Muscle layer of duodenum (tissue), 2 donors: ENCODE results near the gene NFKBIB.
A peak's percentile ranks its signal among the peaks of the same experiment; 100 is the strongest.

Experiments used
- H3K27ac ChIP-seq: one replicate; pipeline ENCODE4 v1.7.0; 2013; ENCODE audit warnings: mild to moderate bottlenecking, low read length
- H3K27me3 ChIP-seq: one replicate; pipeline ENCODE4 v1.7.0; 2013; ENCODE audit warnings: low read depth, mild to moderate bottlenecking, control low read depth, low read length
- H3K36me3 ChIP-seq, 2 donors: one replicate each; pipeline ENCODE4 v1.7.0; 2013; ENCODE audit warnings: low read length in 2 of 2, control low read depth in 1 of 2, mild to moderate bottlenecking in 1 of 2; ENCODE audit not compliant: insufficient read depth in 2 of 2, control insufficient read depth in 1 of 2
- H3K4me1 ChIP-seq, 2 donors: one replicate each; pipeline ENCODE4 v1.7.0; 2013; ENCODE audit warnings: low read length in 2 of 2, mild to moderate bottlenecking in 2 of 2, control low read depth in 1 of 2, moderate library complexity in 1 of 2; ENCODE audit not compliant: insufficient read depth in 2 of 2, control insufficient read depth in 1 of 2
- H3K4me3 ChIP-seq, 2 donors: one replicate each; pipeline ENCODE4 v1.7.0; 2013; ENCODE audit warnings: low read length in 2 of 2, low read depth in 1 of 2, mild to moderate bottlenecking in 1 of 2
- H3K9me3 ChIP-seq, 2 donors: one replicate each; pipeline ENCODE4 v1.7.0; 2013; ENCODE audit warnings: low read length in 2 of 2, control low read depth in 1 of 2, mild to moderate bottlenecking in 1 of 2; ENCODE audit not compliant: control insufficient read depth in 1 of 2
- donor health status: healthy.

Gene NFKBIB

GRCh38 chr19:38920602-38921419 lies 21.0 kb downstream of the NFKBIB start:
- Histone ChIP-seq H3K27ac (no peak overlapping the region), H3K36me3 (peaks cover 13 to 28% of the 10 kb centered on the region in 2 donors)

DNA sequence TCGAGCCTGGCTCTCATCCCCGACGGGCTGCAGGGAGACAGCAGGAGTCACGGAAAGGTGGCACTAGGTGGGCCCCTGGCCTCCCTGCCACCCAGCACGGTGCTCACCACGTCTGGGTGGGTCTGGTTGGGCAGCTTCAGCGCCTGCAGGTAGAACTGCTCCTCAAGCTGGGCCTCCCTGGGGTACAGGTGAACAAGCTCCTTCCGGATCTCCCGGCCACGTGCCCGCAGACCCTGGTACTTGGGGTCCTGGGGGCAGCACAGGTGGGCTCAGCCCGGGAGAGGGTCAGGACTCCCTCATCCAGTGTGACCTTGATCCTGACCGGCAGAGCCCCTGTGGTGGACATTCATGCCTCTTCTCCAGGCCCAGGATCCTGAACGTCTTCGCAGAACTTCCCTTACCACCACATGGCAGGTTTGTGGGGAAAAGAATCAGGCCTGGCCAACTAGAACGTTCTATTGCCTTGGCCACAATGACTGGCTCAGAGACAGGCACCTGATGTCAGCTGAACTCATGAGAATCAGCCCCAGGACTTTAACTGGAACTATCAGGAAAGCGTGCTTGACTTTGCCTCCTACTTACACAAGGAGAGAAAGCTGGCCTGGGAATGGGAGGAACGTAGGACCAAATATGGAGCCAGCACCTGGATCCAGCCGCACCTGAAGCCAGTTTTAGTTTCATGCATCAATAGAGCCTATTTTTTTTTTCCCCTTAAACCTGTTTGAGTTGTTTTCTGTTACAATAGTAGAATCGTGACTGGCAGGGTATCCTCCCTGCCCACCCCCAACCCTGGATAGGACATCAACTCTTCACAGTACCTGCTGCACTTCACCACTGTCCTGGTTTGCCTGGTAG lies 21.9 kb downstream of the NFKBIB start:
- Histone ChIP-seq H3K36me3 (peaks cover 13 to 28% of the 10 kb centered on the region in 2 donors), H3K27me3 (no peaks in the 10 kb centered on the region), H3K9me3 (no peaks in the 10 kb centered on the region), H3K4me1 (no peaks in the 10 kb centered on the region), H3K4me3 (no peak overlapping the region), H3K27ac (no peak overlapping the region)

More at GRCh38 chr19:38920602-38921419, 21.0 kb downstream of the NFKBIB start:
- Histone ChIP-seq H3K4me3 (no peak overlapping the region), H3K4me1 (no peaks in the 10 kb centered on the region), H3K27me3 (no peaks in the 10 kb centered on the region), H3K9me3 (no peaks in the 10 kb centered on the region)

DNA sequence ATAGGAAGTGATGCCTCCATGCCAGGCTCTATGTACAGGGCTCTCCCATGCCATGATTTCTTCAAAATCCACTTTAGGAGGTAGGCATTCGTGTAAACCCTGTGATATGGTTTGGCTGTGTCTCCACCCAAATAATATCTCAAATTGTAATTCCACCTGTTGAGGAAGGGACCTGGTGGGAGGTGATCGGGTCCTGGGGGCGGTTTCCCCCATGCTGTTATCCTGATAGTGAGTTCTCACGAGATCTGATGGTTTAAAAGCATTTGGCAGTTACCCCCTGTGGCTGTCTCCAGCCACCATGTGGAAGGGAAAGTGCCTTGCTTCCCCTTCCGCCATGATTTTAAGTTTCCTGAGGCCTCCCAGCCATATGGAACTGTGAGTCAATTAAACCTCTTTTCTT lies 22.7 kb downstream of the NFKBIB start:
- Histone ChIP-seq H3K36me3 (peaks cover 13 to 28% of the 10 kb centered on the region in 2 donors), H3K27ac (no peak overlapping the region), H3K9me3 (no peaks in the 10 kb centered on the region), H3K27me3 (no peaks in the 10 kb centered on the region), H3K4me1 (no peaks in the 10 kb centered on the region), H3K4me3 (no peak overlapping the region)

GRCh38 chr19:38924388-38924787 lies 24.6 kb downstream of the NFKBIB start:
- Histone ChIP-seq H3K36me3 (peaks cover 13 to 28% of the 10 kb centered on the region in 2 donors), H3K27ac (no peak overlapping the region)

GRCh38 chr19:38928391-38929001 lies 28.7 kb downstream of the NFKBIB start:
- peaks cover 12 to 31% of the 10 kb centered on the region in 2 donors for H3K36me3 ChIP-seq

More at GRCh38 chr19:38924388-38924787, 24.6 kb downstream of the NFKBIB start:
- no peaks in the 10 kb centered on the region for H3K9me3 ChIP-seq
- peaks cover 0 to 2% of the 10 kb centered on the region in 2 donors for H3K4me1 ChIP-seq
- no peak overlapping the region for H3K4me3 ChIP-seq
- no peaks in the 10 kb centered on the region for H3K27me3 ChIP-seq

DNA sequence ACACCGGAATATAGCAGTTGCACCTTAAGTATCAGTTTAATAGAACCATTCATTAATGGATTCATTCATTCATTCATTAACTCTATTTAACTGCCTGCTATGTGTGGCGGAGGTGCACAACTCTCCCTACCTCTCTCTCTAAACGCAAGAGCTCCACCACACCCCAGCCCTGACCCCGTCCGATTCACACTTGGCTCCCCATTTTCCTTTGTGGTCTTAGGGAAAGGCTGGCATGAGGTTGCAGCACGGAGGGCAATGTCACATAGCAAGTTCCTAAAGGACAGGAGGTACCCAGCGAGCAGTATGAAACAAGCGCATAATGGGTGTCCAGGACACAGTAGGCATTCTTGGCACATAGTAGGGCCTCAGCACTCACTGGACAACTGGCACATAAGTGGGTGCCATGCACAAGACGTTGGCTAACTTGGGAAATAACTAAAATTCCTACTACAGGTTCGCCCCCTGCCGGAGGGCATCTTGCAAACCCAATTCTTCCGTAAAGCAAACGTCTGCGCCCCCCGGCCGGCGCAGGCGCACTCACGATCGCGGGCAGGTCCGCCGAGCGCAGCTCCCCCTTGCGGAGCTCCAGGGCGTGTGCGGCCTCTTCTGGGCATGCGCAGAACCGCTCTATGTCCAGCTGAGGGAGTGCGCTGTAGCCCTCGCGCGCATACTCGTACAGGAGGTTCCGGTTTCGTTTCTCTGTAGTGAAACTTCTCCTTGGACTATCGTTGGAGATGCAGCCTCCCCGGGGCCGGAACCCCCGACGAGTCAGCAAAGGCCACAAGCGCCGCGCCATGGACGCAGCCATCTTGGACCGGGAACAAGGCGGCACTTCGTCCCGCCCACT lies 30.4 kb downstream of the NFKBIB start, which contains the start of gene SARS2:
Gene SARS2, minus strand, starts transcription at position 835 of the 847 bp plus-strand sequence. Its CDS starts 27 bp downstream, at position 808.
- no peaks in the 10 kb centered on the region for H3K27me3 ChIP-seq
- H3K4me1 ChIP-seq = peaks cover 0 to 23% of the 10 kb centered on the region in 2 donors
- peak within 1 kb of the TSS; percentile 95 for H3K27ac ChIP-seq
- H3K36me3 ChIP-seq = peaks cover 3 to 27% of the 10 kb centered on the region in 2 donors
- H3K4me3 ChIP-seq = peak within 1 kb of the TSS; percentile 94 to 97
- no peaks in the 10 kb centered on the region for H3K9me3 ChIP-seq

More at GRCh38 chr19:38928391-38929001, 28.7 kb downstream of the NFKBIB start:
- H3K4me3 ChIP-seq = no peak overlapping the region
- no peak overlapping the region for H3K27ac ChIP-seq
- peaks cover 0 to 23% of the 10 kb centered on the region in 2 donors for H3K4me1 ChIP-seq
- H3K27me3 ChIP-seq = no peaks in the 10 kb centered on the region
- H3K9me3 ChIP-seq = no peaks in the 10 kb centered on the region

- Histone ChIP-seq H3K4me1 (peaks cover 0 to 23% of the 10 kb centered on the region in 2 donors), H3K36me3 (peaks cover 3 to 22% of the 10 kb centered on the region in 2 donors)
These were observed 31.2 kb downstream of the NFKBIB start, which contains the start of gene MRPS12 for GRCh38 chr19:38930776-38931520. MRPS12 (plus strand) TSS chr19:38930944; CDS start chr19:38931295, 351 bp downstream.

GRCh38 chr19:38931521-38931793 lies 31.7 kb downstream of the NFKBIB start:
- Histone ChIP-seq H3K27ac (no peak overlapping the region), H3K4me3 (peak overlapping the region; percentile 94 to 97), H3K9me3 (no peaks in the 10 kb centered on the region), H3K36me3 (peaks cover 3 to 22% of the 10 kb centered on the region in 2 donors), H3K4me1 (peaks cover 0 to 23% of the 10 kb centered on the region in 2 donors), H3K27me3 (no peaks in the 10 kb centered on the region)

More at GRCh38 chr19:38930776-38931520, 31.2 kb downstream of the NFKBIB start, which contains the start of gene MRPS12:
- H3K9me3 ChIP-seq = no peaks in the 10 kb centered on the region
- H3K4me3 ChIP-seq = peak within 1 kb of the TSS; percentile 94 to 97
- peak within 1 kb of the TSS; percentile 95 for H3K27ac ChIP-seq
- no peaks in the 10 kb centered on the region for H3K27me3 ChIP-seq

DNA sequence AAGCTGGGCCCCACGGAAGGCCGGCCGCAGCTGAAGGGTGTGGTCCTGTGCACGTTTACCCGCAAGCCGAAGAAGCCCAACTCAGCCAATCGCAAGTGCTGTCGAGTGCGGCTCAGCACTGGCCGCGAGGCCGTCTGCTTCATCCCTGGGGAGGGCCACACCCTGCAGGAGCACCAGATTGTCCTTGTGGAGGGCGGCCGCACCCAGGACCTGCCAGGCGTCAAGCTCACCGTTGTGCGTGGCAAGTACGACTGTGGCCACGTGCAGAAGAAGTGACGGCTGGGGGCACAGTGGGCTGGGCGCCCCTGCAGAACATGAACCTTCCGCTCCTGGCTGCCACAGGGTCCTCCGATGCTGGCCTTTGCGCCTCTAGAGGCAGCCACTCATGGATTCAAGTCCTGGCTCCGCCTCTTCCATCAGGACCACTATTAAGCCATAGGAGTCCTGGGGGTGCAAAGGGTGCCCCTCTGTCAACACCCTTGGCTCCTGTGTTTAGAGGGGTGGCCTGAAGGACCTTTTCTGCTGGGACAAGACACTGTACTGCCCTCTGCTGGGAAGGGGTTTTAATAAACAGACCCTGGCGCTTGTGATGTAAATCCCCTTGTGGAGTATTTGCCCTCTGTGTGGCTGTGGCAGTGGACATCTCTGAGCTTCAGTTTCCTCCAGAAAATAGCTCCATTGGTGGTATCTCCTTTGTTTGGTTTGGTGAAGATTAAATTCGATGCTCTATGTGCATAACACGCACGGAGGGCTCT lies 32.8 kb downstream of the NFKBIB start:
- Histone ChIP-seq H3K4me3 (no peak overlapping the region), H3K36me3 (peaks cover 3 to 22% of the 10 kb centered on the region in 2 donors), H3K27me3 (no peaks in the 10 kb centered on the region), H3K9me3 (no peaks in the 10 kb centered on the region), H3K4me1 (peaks cover 0 to 23% of the 10 kb centered on the region in 2 donors), H3K27ac (no peak overlapping the region)
